Activated B cell treated with CpG ODN at 0.5 μM for 24 hours (primary cell): Measurements from ENCODE around the gene SLC25A12. TPM values are rescaled to one million over a fixed set of nuclear protein-coding genes. Genes with fewer than 3 reads are reported as not detected.

Experiments used
- ATAC-seq: fragments of 200-7000 bp; cut with Tn5 transposase; one replicate; pipeline ENCODE4 v1.10.0; 2021; ENCODE audit warnings: low read depth, mild to moderate bottlenecking, moderate library complexity
- CTCF ChIA-PET: fragments of 350-600 bp; sonication (Branson Sonifier 250); formaldehyde crosslinking; loops from one replicate; lab custom pipeline; 2021; ENCODE audit warnings: antibody characterized with exemption; lab: Charles Lee
- POLR2A ChIA-PET: fragments of 350-600 bp; sonication (Branson Sonifier 250); formaldehyde crosslinking; loops from one replicate; lab custom pipeline; 2021; ENCODE audit warnings: antibody characterized with exemption; lab: Charles Lee
- DNase-seq: peaks from one replicate; pipeline ENCODE4 v3.0.0; 2022
- H3K27ac Mint-ChIP-seq: one replicate; pipeline ENCODE4 v1.8.0; 2020; ENCODE audit warnings: mixed read lengths
- H3K27me3 Mint-ChIP-seq: one replicate; pipeline ENCODE4 v1.8.0; 2021; ENCODE audit warnings: mixed read lengths
- H3K36me3 Mint-ChIP-seq: one replicate; pipeline ENCODE4 v1.8.0; 2021; ENCODE audit warnings: low read depth, mixed read lengths
- H3K4me1 Mint-ChIP-seq: one replicate; pipeline ENCODE4 v1.8.0; 2021; ENCODE audit warnings: mixed read lengths
- H3K4me3 Mint-ChIP-seq: one replicate; pipeline ENCODE4 v1.8.0; 2020; ENCODE audit warnings: mild to moderate bottlenecking, mixed read lengths
- H3K9me3 Mint-ChIP-seq: one replicate; pipeline ENCODE4 v1.8.0; 2020; ENCODE audit warnings: mixed read lengths
- CTCF ChIP-seq: fragments of 200-600 bp; IDR thresholded peaks from one replicate; pipeline ENCODE4 v1.8.0; 2022; ENCODE audit warnings: antibody characterized with exemption, mild to moderate bottlenecking
- intact Hi-C: fragments of 100-400 bp; cut with micrococcal nuclease; formaldehyde crosslinking; loops from one replicate; pipeline ENCODE4 v1.15.1; 2024
- total RNA-seq: library from RNA; stranded (reverse); gene quantifications from 2 replicates; pipeline ENCODE4 v1.2.3, GENCODE V29; 2022

SLC25A12 gene
- total RNA-seq, 1 donor from 2014 or later: 22.2 TPM

- CTCF ChIA-PET: no interaction called here
- no peak overlapping the region for H3K27ac Mint-ChIP-seq
- H3K27me3 Mint-ChIP-seq: no peaks in the 10 kb centered on the region
- H3K36me3 Mint-ChIP-seq: peaks cover 78% of the 10 kb centered on the region
- intact Hi-C loops: no loop called here
- TF ChIP-seq CTCF: no peak
- no peak overlapping the region for H3K4me3 Mint-ChIP-seq
- no peak for ATAC-seq
- POLR2A ChIA-PET: no interaction called here
- no peaks in the 10 kb centered on the region for H3K4me1 Mint-ChIP-seq
- no peak for DNase-seq
- peaks cover 4% of the 10 kb centered on the region for H3K9me3 Mint-ChIP-seq
Observed at GRCh38 chr2:171835386-171835785, 58.7 kb downstream of the SLC25A12 start.

- H3K27me3 Mint-ChIP-seq: no peaks in the 10 kb centered on the region
- H3K36me3 Mint-ChIP-seq: peaks cover 81% of the 10 kb centered on the region
- H3K27ac Mint-ChIP-seq: no peak overlapping the region
- ChIA-PET CTCF (no interaction called here), POLR2A (no interaction called here)
- no peak for TF ChIP-seq CTCF
- intact Hi-C loops: no loop called here
- peaks cover 4% of the 10 kb centered on the region for H3K9me3 Mint-ChIP-seq
- no peak for ATAC-seq
- H3K4me3 Mint-ChIP-seq: no peak overlapping the region
- no peaks in the 10 kb centered on the region for H3K4me1 Mint-ChIP-seq
- no peak for DNase-seq
Observed at GRCh38 chr2:171834286-171834685, 59.8 kb downstream of the SLC25A12 start.

DNA sequence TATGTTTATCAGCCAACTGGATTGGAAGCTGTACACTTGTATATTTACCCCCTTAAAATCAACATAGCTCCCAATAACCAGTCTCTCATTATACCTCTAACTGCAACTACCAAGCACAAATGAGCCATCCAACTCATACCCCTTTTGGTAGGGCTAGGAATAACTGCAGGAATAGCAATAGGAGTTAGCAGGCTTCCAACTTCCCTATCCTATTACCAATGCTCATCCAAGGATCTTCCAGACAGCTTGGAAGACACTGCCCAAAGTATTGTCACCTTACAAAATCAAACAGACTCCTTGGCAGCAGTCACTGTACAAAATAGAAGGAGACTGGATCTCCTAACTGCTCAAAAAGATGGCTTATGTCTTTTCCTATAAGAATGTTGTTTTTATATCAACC lies 61.6 kb downstream of the SLC25A12 start:
- DNase-seq: no peak
- ChIA-PET CTCF (no interaction called here), POLR2A (no interaction called here)
- no peak for ATAC-seq
- no peak for TF ChIP-seq CTCF
- Mint-ChIP-seq H3K27me3 (no peaks in the 10 kb centered on the region), H3K9me3 (peaks cover 4% of the 10 kb centered on the region), H3K4me1 (no peaks in the 10 kb centered on the region), H3K4me3 (no peak overlapping the region), H3K36me3 (peaks cover 84% of the 10 kb centered on the region), H3K27ac (no peak overlapping the region)
- intact Hi-C loops: no loop called here

DNA sequence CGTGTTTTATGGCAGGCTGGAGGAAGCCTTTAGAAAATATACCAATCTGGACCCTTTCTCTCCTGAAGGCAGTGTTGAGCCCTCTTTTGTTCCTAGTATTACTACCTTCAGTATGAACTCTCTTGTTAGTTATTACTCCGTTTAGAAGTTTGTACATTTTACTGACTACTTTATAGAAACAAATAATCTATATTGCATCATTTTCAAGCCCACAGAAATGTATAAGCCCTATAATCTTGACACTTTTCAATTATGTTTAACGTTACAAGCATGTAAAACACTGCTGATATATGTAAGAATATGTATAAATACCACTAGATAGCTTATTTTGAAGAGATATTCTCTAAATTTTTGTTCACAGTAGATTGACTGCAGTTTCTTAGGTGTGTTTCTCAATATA lies 64.0 kb downstream of the SLC25A12 start:
- Mint-ChIP-seq H3K27ac (no peak overlapping the region), H3K9me3 (peaks cover 4% of the 10 kb centered on the region), H3K4me1 (no peaks in the 10 kb centered on the region), H3K27me3 (no peaks in the 10 kb centered on the region), H3K36me3 (peaks cover 83% of the 10 kb centered on the region), H3K4me3 (no peak overlapping the region)
- intact Hi-C loops: no loop called here
- ChIA-PET CTCF (no interaction called here), POLR2A (no interaction called here)
- ATAC-seq (no peak), DNase-seq (no peak)
- no peak for TF ChIP-seq CTCF

DNA sequence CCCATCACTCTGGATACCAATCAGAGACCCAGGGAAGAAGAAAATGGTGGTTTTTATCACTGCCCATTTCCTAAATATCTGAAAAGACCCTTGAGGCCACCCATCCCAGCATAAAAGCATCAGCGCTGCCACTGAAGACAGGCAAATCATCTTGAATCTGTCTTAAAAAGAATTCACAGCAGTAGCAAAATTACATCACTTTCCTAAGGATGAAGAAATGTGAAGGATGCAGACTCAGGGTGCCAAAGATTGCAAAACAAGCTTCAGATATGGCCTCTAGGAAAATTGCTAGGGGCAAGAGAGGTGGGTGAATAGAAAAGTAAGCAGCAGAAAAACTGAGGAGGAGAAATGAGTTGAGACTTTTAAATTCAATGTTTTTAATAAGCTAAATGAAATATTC lies 70.0 kb downstream of the SLC25A12 start:
- H3K27me3 Mint-ChIP-seq: no peaks in the 10 kb centered on the region
- POLR2A ChIA-PET: no interaction called here

More for the DNA sequence above, 70.0 kb downstream of the SLC25A12 start:
- intact Hi-C loops: no loop called here
- Mint-ChIP-seq H3K4me1 (no peaks in the 10 kb centered on the region), H3K4me3 (no peak overlapping the region), H3K9me3 (no peaks in the 10 kb centered on the region), H3K36me3 (peaks cover 51% of the 10 kb centered on the region), H3K27ac (no peak overlapping the region)
- ATAC-seq (no peak), DNase-seq (no peak)
- TF ChIP-seq CTCF: no peak
- CTCF ChIA-PET: interaction anchor here (0.9 kb wide), 1 partner anchor 11 kb away, joined by 3 read pairs; no protein-coding TSS in a partner anchor
